Right renal cortex interstitium (tissue), 3 donors: ENCODE measurements around the gene TMEM108. TPM values are rescaled to one million over a fixed set of nuclear protein-coding genes. Genes with fewer than 3 reads are reported as not detected.

Source experiments
- DNase-seq, 3 donors: peaks; one replicate each; pipeline ENCODE4 v3.0.0-alpha.2; 2013; ENCODE audit warnings: low read depth in 3 of 3, low spot score in 2 of 3
- polyA plus RNA-seq, 3 donors: library from polyadenylated mRNA; unstranded; fragments of 120-200 nt; gene quantifications; one replicate each; pipeline ENCODE4 v1.2.1, GENCODE V29; 2013; ENCODE audit not compliant: insufficient read length in 3 of 3

TMEM108 gene
- polyA plus RNA-seq, 3 donors, result 1.5 to 3.2 (median 2.3) TPM

GRCh38 chr3:133113927-133114597 is 75.9 kb downstream of the TMEM108 start:
- no peak for DNase-seq

GRCh38 chr3:133115176-133115575 is 77.0 kb downstream of the TMEM108 start:
- DNase-seq, result no peak

- DNase-seq, result no peak
Observed at GRCh38 chr3:133117342-133117741, 79.2 kb downstream of the TMEM108 start.

- DNase-seq, result no peak
Observed at GRCh38 chr3:133119176-133119575, 81.0 kb downstream of the TMEM108 start.

GRCh38 chr3:133121450-133121849 is 83.3 kb downstream of the TMEM108 start:
- no peak for DNase-seq

GRCh38 chr3:133123636-133124035 is 85.4 kb downstream of the TMEM108 start:
- no peak for DNase-seq

- no peak for DNase-seq
Observed at GRCh38 chr3:133124511-133124910, 86.3 kb downstream of the TMEM108 start.

GRCh38 chr3:133125171-133125570 is 87.0 kb downstream of the TMEM108 start:
- DNase-seq, result no peak

- no peak for DNase-seq
Observed at GRCh38 chr3:133125802-133126201, 87.6 kb downstream of the TMEM108 start.

GRCh38 chr3:133127381-133127780 is 89.2 kb downstream of the TMEM108 start:
- no peak for DNase-seq

GRCh38 chr3:133130168-133130567 is 92.0 kb downstream of the TMEM108 start:
- DNase-seq, result no peak

- DNase-seq, result no peak
Observed at GRCh38 chr3:133135306-133135705, 97.1 kb downstream of the TMEM108 start.

- no peak for DNase-seq
Observed at GRCh38 chr3:133136114-133137041, 98.2 kb downstream of the TMEM108 start.

GRCh38 chr3:133137042-133137996 is 99.1 kb downstream of the TMEM108 start:
- DNase-seq, result no peak

GRCh38 chr3:133138017-133138416 is 99.8 kb downstream of the TMEM108 start:
- no peak for DNase-seq

- no peak for DNase-seq
Observed at GRCh38 chr3:133152056-133152455, 113.9 kb downstream of the TMEM108 start.

- DNase-seq, result no peak
Observed at GRCh38 chr3:133152681-133153220, 114.6 kb downstream of the TMEM108 start.

- DNase-seq, result no peak
Observed at GRCh38 chr3:133153382-133153781, 115.2 kb downstream of the TMEM108 start.

GRCh38 chr3:133157716-133158115 is 119.5 kb downstream of the TMEM108 start:
- DNase-seq, result no peak

GRCh38 chr3:133158686-133159085 is 120.5 kb downstream of the TMEM108 start:
- DNase-seq, result no peak
